WTC11 (cell line): ENCODE measurements around the gene NAT9. TPM values are rescaled to one million over a fixed set of nuclear protein-coding genes. Genes with fewer than 3 reads are reported as not detected.

Experiments used
- ATAC-seq: fragments of 200-7000 bp; cut with Tn5 transposase; 2 replicates; pipeline ENCODE4 v1.10.0; 2021; ENCODE audit warnings: mild to moderate bottlenecking, moderate library complexity
- CTCF ChIA-PET: fragments of 300-600 bp; sonication (Branson Sonifier 250); formaldehyde crosslinking; loops from one replicate; lab custom pipeline; 2021; ENCODE audit warnings: antibody characterized with exemption; lab: Charles Lee
- POLR2A ChIA-PET: fragments of 350-600 bp; sonication (Branson Sonifier 250); formaldehyde crosslinking; loops from one replicate; lab custom pipeline; 2021; ENCODE audit warnings: antibody characterized with exemption; lab: Charles Lee
- DNase-seq: peaks from one replicate; pipeline ENCODE4 v3.0.0; 2021; ENCODE audit warnings: low spot score
- H3K27ac Mint-ChIP-seq: 2 replicates; pipeline ENCODE4 v1.8.0; 2021; ENCODE audit warnings: mixed read lengths
- H3K27me3 Mint-ChIP-seq: 2 replicates; pipeline ENCODE4 v1.8.0; 2021; ENCODE audit warnings: low read depth, mild to moderate bottlenecking, moderate library complexity, mixed read lengths
- H3K36me3 Mint-ChIP-seq: 2 replicates; pipeline ENCODE4 v1.8.0; 2021; ENCODE audit warnings: mixed read lengths
- H3K4me1 Mint-ChIP-seq: 2 replicates; pipeline ENCODE4 v1.8.0; 2022; ENCODE audit warnings: mixed read lengths
- H3K4me3 Mint-ChIP-seq: 2 replicates; pipeline ENCODE4 v1.8.0; 2021; ENCODE audit warnings: mild to moderate bottlenecking, moderate library complexity, mixed read lengths
- H3K9me3 Mint-ChIP-seq: 2 replicates; pipeline ENCODE4 v1.8.0; 2021; ENCODE audit warnings: mixed read lengths
- AFF4 ChIP-seq: sonication (generic); formaldehyde crosslinking; IDR thresholded peaks from 2 replicates; pipeline ENCODE4 v1.8.1; 2023; ENCODE audit warnings: mild to moderate bottlenecking, missing genetic modification reagents, borderline replicate concordance
- ATF3 ChIP-seq: sonication (generic); formaldehyde crosslinking; conservative IDR thresholded peaks from 2 replicates; pipeline ENCODE4 v1.8.1; 2022; ENCODE audit warnings: mild to moderate bottlenecking, missing genetic modification reagents
- CDX4 ChIP-seq: fragments of 250-450 bp; sonication (Bioruptor Pico); IDR thresholded peaks from 2 replicates; pipeline ENCODE4 v1.9.0; 2021; ENCODE audit warnings: moderate library complexity, mild to moderate bottlenecking, inconsistent platforms, borderline replicate concordance
- CREB1 ChIP-seq: sonication (generic); formaldehyde crosslinking; IDR thresholded peaks from 2 replicates; pipeline ENCODE4 v1.8.0; 2023; ENCODE audit warnings: mild to moderate bottlenecking, missing genetic modification reagents
- CTCF ChIP-seq: fragments of 200-600 bp; IDR thresholded peaks from 2 replicates; pipeline ENCODE4 v1.8.0; 2022; ENCODE audit warnings: antibody characterized with exemption
- ESRRA ChIP-seq: sonication (generic); formaldehyde crosslinking; IDR thresholded peaks from 2 replicates; pipeline ENCODE4 v1.8.1; 2022; ENCODE audit warnings: mild to moderate bottlenecking, missing genetic modification reagents, borderline replicate concordance
- ETV6 ChIP-seq: sonication (generic); formaldehyde crosslinking; IDR thresholded peaks from 2 replicates; pipeline ENCODE4 v1.8.1; 2022; ENCODE audit warnings: mild to moderate bottlenecking, missing genetic modification reagents
- FOXP1 ChIP-seq: sonication (generic); formaldehyde crosslinking; IDR thresholded peaks from 2 replicates; pipeline ENCODE4 v1.8.0; 2022; ENCODE audit warnings: missing genetic modification reagents, mild to moderate bottlenecking, moderate library complexity, borderline replicate concordance
- JAZF1 ChIP-seq: fragments of 250-450 bp; sonication (Bioruptor Pico); IDR thresholded peaks from 2 replicates; pipeline ENCODE4 v1.9.0; 2021; ENCODE audit warnings: moderate library complexity, mild to moderate bottlenecking, inconsistent platforms
- KAT7 ChIP-seq: sonication (generic); formaldehyde crosslinking; IDR thresholded peaks from 2 replicates; pipeline ENCODE4 v1.8.1; 2023; ENCODE audit warnings: missing genetic modification reagents, mild to moderate bottlenecking, borderline replicate concordance
- MXD4 ChIP-seq: fragments of 250-450 bp; sonication (Bioruptor Pico); IDR thresholded peaks from 2 replicates; pipeline ENCODE4 v1.8.0; 2021; ENCODE audit warnings: mild to moderate bottlenecking, moderate library complexity, borderline replicate concordance
- NR3C1 ChIP-seq: sonication (generic); formaldehyde crosslinking; conservative IDR thresholded peaks from 2 replicates; pipeline ENCODE4 v1.8.1; 2023; ENCODE audit warnings: low read depth, mild to moderate bottlenecking, missing genetic modification reagents
- RELA ChIP-seq: sonication (generic); formaldehyde crosslinking; IDR thresholded peaks from 2 replicates; pipeline ENCODE4 v1.8.1; 2022; ENCODE audit warnings: missing genetic modification reagents, mild to moderate bottlenecking, borderline replicate concordance
- SMAD3 ChIP-seq: sonication (generic); formaldehyde crosslinking; IDR thresholded peaks from 2 replicates; pipeline ENCODE4 v1.8.0; 2022; ENCODE audit warnings: missing genetic modification reagents, mild to moderate bottlenecking, borderline replicate concordance
- SMAD4 ChIP-seq: sonication (generic); formaldehyde crosslinking; IDR thresholded peaks from 2 replicates; pipeline ENCODE4 v1.8.0; 2022; ENCODE audit warnings: mild to moderate bottlenecking, missing genetic modification reagents
- TP53 ChIP-seq: sonication (generic); formaldehyde crosslinking; IDR thresholded peaks from 2 replicates; pipeline ENCODE4 v1.8.1; 2023; ENCODE audit warnings: mild to moderate bottlenecking, missing genetic modification reagents
- ZNF121 ChIP-seq: sonication (generic); formaldehyde crosslinking; IDR thresholded peaks from 2 replicates; pipeline ENCODE4 v1.8.0; 2023; ENCODE audit warnings: missing genetic modification reagents
- total RNA-seq: library from RNA; stranded (reverse); gene quantifications from 3 replicates; pipeline ENCODE4 v1.2.3, GENCODE V29; 2021

NAT9 gene
- total RNA-seq, 1 experiment from 2014 or later, result 67.1 TPM

GRCh38 chr17:74779948-74780400 is 3.8 kb upstream of the NAT9 start:
- Mint-ChIP-seq H3K27me3 (no peaks in the 10 kb centered on the region), H3K4me1 (peaks cover 33% of the 10 kb centered on the region)
- ChIA-PET POLR2A (no interaction called here), CTCF (interaction anchor here (1.7 to 2.9 kb wide), 3 partner anchors 9 to 123 kb away, joined by 5 to 17 read pairs (median 5); no protein-coding TSS in a partner anchor)
- no peak for ATAC-seq
- no peak for TF ChIP-seq NR3C1 (CRISPR knock-in tag)
- TF ChIP-seq MXD4 (CRISPR knock-in tag), result no peak
- no peak for TF ChIP-seq CREB1
- no peak for TF ChIP-seq ATF3 (CRISPR knock-in tag)
- no peak for TF ChIP-seq KAT7 (CRISPR knock-in tag)
- TF ChIP-seq ZNF121 (CRISPR knock-in tag), result no peak
- no peak for TF ChIP-seq ESRRA (CRISPR knock-in tag)
- TF ChIP-seq CDX4 (CRISPR knock-in tag), result no peak
- no peak for TF ChIP-seq ETV6 (CRISPR knock-in tag)
- no peak for TF ChIP-seq SMAD4 (CRISPR knock-in tag)
- TF ChIP-seq TP53 (CRISPR knock-in tag), result no peak
- TF ChIP-seq RELA, result no peak
- TF ChIP-seq FOXP1, result no peak
- no peak for TF ChIP-seq JAZF1 (CRISPR knock-in tag)
- no peak for TF ChIP-seq SMAD3 (CRISPR knock-in tag)
- no peak for TF ChIP-seq CTCF
- no peak for TF ChIP-seq AFF4 (CRISPR knock-in tag)
- TF ChIP-seq, all 79 proteins: peak for 0
- no peak for DNase-seq
- Mint-ChIP-seq H3K9me3 (no peaks in the 10 kb centered on the region), H3K36me3 (peaks cover 8% of the 10 kb centered on the region; the same call in 1 of the 2 replicates), H3K27ac (no peak overlapping the region), H3K4me3 (no peak overlapping the region)

DNA sequence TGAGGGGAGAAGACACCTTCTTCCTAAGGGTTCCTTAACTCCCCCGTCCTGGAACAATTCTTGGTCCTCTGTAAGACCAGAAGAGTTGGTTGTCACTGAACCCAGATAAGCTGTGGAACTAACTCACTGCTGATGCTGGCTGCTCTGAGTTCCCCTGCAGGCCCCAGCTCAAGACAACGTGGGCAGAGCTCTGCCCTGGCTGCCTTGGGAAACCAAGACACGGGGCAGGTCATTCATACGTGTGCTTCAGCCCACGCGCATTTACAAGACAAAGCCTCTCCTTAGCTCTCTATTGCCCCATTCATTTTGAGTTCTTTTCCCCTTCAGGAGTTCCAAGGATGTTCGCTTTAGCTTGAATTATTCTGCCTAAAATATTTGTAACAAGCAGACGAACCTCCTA is 3.4 kb upstream of the NAT9 start:
- no peak for ATAC-seq
- Mint-ChIP-seq H3K4me3 (no peak overlapping the region), H3K27me3 (no peaks in the 10 kb centered on the region), H3K9me3 (no peaks in the 10 kb centered on the region), H3K27ac (no peak overlapping the region), H3K4me1 (peaks cover 30% of the 10 kb centered on the region), H3K36me3 (peaks cover 8% of the 10 kb centered on the region; the same call in 1 of the 2 replicates)
- ChIA-PET POLR2A (no interaction called here), CTCF (interaction anchor here (1.7 to 2.9 kb wide), 3 partner anchors 8 to 122 kb away, joined by 5 to 17 read pairs (median 5); no protein-coding TSS in a partner anchor)
- no peak for DNase-seq
- no peak for TF ChIP-seq MXD4 (CRISPR knock-in tag)
